ENCODE data around the gene SLC35D2.

SLC35D2 gene

GRCh38 chr9:96304230-96304629 lies 79.3 kb downstream of the SLC35D2 start:
- no peak for DNase-seq

GRCh38 chr9:96302021-96302420 lies 81.5 kb downstream of the SLC35D2 start, which contains the start of gene HSD17B3:
TSS of gene HSD17B3 (minus strand) at chr9:96302176. CDS start at chr9:96302104, 72 bp downstream.
- no peak for DNase-seq

GRCh38 chr9:96299823-96300222 lies 83.7 kb downstream of the SLC35D2 start:
- no peak for DNase-seq

GRCh38 chr9:96294159-96294545 lies 89.4 kb downstream of the SLC35D2 start:
- DNase-seq: no peak

GRCh38 chr9:96293498-96294158 lies 89.9 kb downstream of the SLC35D2 start:
- no peak for DNase-seq

- no peak for DNase-seq
Observed at GRCh38 chr9:96289392-96289791, 94.1 kb downstream of the SLC35D2 start.

- no peak for DNase-seq
Observed at GRCh38 chr9:96281641-96282040, 101.9 kb downstream of the SLC35D2 start.

- DNase-seq: no peak
Observed at GRCh38 chr9:96279932-96280331, 103.6 kb downstream of the SLC35D2 start.

- no peak for DNase-seq
Observed at GRCh38 chr9:96274939-96275338, 108.6 kb downstream of the SLC35D2 start.

Measured in NCI-H2029 treated with DMSO at 0.1 percent for 48 hours (cell line).